Activated CD8-positive, alpha-beta memory T cell treated with anti-CD3 and anti-CD28 coated beads, Interleukin-2, amount 50 U/mL, for 4 hours (primary cell): ENCODE measurements around the gene SGSH.
A peak's percentile ranks its signal among the peaks of the same experiment; 100 is the strongest.

Experiments used
- DNase-seq: peaks from one replicate; pipeline ENCODE4 v3.0.0-alpha.2; 2020

Gene SGSH

GRCh38 chr17:80223838-80224497 is 3.8 kb upstream of the SGSH start:
- DNase-seq, result no peak

DNA sequence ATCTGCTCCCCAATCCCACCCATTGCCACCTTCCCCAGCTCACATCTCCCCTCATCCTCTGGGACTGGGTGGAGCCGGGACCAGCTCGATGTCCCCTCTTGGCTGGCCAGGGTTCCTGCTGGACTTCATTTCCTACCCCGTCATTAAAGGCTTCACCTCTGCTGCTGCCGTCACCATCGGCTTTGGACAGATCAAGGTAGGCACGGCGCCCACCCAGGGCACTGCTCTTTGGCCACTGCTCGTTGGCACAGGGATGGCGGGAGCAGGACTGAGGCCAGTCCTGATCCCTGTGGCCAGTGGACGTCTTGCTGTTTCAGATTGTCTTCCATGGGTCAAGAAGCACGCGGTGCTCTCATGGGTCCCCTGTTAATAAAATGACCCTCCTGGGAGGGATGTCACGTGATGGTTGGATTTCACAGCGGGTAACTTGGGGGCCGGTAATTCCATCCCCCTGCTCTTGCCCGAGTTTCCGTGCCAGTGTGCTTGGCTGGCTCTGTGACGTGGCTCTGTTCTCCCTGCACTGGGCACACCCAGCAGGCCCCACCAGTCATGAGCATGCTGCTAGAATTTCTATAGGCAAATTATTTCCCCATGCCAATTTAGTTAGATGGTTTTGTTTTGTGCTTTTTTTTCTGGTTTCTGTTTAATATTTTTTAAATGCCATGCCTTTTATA is 3.1 kb upstream of the SGSH start:
- DNase-seq, result no peak

- no peak for DNase-seq
These were observed 2.4 kb upstream of the SGSH start for GRCh38 chr17:80222376-80223141.

- DNase-seq, result no peak
These were observed 1.4 kb upstream of the SGSH start for GRCh38 chr17:80221351-80222105.

GRCh38 chr17:80220736-80221215 is 643 bp upstream of the SGSH start:
- peak; percentile 30 for DNase-seq

DNA sequence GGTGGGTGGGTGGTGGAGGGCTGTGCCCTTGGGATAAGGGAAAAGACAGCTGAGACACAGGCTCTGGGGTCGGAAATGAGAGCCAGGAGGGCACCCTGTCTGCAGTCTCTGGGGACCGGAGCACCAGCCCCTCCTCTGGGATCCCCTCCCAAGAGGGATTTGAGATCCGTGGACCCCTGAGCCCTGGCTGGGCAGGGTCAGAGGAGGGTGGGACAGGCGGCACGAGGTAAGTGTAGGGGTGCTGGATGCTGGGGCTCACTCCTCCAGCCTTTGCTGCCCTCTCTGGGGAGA is 425 bp downstream of the SGSH start:
- no peak for DNase-seq

GRCh38 chr17:80219013-80219762 is 945 bp downstream of the SGSH start:
- DNase-seq, result peak; percentile 95

- no peak for DNase-seq
These were observed 1.7 kb downstream of the SGSH start for GRCh38 chr17:80218391-80218790.

DNA sequence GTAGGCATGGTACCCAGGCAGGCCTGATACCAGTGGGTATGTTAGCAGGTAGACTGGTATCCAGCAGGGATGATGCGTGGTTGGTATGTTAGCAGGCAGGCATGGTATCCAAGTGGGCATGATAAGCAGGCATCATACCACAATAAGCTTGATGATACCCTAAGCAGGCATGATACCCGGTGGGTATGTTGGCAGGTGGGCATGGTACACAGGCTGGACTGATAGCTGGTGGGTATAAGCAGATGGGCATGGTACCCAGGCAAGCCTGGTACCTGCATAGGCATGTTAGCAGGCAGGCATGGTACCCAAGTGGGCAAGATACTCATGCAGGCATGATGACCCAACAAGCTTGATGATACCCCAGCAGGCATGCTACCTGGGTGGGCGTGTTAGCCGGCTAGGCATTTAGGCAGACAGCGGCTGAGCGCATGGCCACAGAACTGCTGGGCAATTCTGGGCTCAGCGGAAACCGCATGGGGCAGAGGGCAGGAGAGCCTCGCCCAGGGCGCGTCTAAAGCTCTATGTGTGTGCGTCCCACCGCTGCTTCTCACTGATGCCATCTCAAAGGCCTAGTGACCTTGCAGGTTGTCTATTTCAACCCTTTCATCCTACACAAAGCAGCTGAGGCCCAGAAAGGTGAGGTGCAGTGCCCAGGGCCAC is 2.3 kb downstream of the SGSH start:
- no peak for DNase-seq

- DNase-seq, result no peak
These were observed 3.4 kb downstream of the SGSH start for GRCh38 chr17:80216473-80217456.

GRCh38 chr17:80214878-80215210 is 5.3 kb downstream of the SGSH start:
- DNase-seq, result no peak

DNA sequence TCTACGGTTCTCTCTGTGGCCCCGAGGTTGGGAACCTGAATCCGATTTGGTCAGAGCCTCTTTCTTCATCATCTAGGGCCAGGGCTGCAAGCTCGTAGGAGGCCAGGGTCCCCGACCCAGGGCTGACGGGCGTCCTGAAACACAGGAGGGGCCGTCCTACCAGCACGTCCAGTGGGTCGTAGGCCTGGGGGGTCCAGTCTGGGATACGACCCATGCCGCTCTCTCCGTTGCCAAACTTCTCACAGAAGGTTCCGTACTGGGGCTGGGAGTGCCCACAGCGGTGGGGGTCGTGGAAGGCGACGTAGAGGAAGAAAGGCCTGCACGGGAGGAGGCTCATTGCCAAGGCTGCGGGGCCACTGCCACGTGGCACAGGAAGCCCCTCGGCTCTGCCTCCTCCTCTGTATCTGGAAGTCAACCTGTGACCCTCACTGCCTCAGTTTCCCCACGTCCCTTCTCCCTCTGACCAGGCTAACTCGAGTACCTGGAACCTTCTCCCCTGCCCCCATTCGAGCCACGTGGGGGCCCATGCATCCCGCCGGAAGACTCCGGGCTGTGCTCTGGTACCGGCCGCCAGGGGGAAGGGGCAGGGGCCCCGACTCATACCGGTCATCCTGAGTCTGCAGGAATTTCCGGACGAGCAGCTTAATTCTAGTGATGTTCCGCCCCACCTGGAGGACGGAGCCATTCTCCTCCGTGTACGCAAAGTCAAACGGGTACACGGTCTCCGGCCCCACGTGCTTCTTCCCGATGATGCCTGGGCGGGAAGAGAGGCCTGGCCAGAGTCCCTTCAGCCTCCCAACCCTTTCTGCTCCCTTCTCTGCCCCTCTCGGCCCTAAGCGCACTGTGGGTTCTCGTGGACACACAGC is 5.9 kb downstream of the SGSH start:
- no peak for DNase-seq

DNA sequence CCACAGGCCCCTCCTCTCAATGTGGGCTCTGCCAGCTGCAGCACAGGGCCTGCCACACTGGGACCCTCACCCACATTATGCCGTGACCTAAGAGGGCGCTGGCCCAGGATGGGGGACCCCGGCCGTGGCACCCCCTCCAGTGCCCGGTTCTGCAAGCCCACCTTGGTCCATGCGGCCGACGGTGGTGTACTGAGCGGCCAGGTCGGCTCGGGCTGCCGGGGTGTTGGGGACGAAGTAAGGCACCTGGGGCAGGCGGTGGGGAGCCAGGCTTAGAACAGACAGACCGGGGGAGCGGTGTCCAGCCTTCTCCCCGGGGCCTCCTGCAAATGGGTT is 6.5 kb downstream of the SGSH start:
- DNase-seq, result no peak

DNA sequence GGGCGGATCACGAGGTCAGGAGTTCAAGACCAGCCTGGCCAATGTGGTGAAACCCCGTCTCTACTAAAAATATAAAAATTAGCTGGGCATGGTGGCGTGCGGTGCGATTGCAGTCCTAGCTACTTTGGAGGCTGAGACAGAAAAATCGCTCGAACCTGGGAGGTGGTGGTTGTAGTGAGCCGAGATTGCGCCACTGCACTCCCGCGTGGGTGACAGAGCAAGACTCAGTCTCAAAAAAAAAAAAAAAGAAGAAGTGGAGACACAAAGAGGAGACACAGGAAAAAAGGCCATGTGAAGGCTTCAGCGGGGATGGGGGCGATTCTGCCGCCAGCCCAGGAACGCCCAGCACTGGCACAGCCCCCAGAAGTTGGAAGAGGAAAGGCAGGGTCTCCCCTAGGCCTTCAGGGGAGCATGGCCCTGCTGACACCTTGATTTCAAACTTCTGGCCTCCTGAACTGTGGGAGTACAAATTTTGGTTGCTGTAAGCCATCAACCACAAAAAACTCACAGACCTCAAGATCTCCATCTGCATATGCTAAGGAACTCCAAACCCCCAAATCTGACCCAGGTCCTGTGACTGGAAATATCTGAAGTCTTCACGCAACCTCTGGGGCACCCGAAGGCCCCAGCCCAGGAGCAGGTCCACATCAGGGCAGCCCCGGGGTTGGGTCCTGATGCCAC is 7.0 kb downstream of the SGSH start:
- no peak for DNase-seq

DNA sequence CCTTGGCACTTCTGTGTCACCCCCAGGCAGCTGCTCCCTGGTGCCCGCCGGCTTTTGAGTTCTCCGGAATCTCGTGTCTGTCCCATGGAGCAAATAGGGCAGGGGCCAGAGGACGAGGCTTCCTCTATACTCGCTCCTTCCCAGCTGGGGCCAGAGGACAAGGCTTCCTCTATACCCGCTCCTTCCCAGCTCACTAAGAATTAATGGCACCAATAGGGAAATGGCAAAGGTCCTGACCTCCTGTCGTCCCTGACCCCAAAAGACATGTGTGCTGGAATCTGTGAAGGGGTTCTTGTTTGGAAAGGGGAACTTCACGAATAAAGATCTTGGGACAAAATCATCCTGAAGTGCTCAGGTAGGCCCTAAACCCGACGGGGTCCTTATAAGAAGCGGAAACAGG is 7.6 kb downstream of the SGSH start:
- no peak for DNase-seq

DNA sequence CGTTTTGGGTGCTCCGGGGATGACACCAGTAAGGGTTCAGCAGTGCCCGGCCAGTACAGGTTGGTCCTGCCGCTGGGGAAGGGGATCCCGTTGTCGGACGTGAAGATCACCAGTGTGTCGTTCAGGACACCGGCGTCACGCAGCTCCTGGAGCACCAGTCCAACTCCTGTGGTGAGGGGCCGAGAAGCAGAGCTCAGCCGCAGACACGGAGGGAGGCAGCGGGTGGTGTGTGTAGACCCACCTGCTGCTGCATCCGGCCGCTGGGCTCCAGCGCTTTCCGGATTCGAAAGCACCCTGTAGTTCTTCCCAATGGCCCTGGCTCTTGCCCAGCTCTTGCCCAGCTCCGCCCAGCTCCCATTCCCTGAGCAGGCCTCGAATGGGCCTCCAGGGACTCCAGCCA is 8.0 kb downstream of the SGSH start:
- DNase-seq, result no peak

DNA sequence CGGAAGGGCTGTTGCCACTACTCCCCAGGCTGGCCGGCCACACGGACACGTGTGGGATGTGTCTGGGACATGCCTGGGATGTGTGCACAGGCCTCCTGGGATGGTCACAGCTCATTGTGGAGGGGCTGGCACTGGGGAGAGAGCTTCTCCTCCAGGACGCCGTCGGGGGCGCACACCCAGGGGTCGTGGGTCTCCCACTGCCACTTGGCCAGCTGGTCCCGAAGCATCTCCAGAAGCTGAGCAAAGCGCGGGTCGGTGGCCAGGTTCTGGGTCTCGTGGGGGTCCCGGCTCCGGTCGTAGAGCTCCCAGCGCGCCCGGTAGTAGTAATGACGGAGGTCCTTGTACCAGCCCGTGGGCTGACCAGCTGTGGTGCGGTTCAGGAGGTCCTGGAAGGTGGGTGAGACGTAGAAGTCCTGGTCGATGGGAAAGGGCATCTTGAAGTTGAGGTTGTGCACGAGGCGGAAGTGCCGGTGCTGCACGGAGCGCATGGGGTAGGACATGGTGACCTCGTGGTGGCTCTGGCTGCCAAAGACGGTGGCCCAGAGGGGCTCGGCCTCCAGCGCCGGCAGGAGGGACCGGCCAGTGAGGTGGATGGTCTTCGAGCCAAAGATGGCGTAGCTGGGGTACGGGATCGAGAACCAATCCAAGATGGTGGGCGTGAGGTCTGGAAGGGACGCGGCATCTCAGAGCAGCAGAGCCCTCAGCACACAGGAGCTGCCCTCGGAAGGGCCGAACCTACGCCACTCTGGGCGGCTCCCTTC is 9.6 kb downstream of the SGSH start:
- no peak for DNase-seq

DNA sequence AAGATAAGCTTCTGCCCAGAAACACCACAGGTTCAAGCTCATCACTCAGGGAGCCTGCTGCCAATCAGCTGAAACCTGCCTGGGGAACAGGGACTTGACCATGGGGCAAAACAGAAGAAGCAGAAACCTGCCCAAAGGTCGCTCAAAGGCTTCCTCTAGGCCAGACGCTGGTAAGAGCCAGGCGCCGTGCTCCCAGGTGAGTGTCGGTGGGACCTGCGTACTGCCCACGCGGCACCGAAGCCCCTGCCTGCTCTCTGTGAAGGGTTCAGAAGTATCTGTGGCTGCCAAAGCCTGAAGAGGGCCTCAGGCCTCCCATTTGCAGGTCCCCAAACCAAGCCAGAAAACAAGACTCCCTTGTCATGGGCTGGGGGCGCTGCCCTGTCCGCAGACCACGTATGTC is 10.4 kb downstream of the SGSH start:
- no peak for DNase-seq

DNA sequence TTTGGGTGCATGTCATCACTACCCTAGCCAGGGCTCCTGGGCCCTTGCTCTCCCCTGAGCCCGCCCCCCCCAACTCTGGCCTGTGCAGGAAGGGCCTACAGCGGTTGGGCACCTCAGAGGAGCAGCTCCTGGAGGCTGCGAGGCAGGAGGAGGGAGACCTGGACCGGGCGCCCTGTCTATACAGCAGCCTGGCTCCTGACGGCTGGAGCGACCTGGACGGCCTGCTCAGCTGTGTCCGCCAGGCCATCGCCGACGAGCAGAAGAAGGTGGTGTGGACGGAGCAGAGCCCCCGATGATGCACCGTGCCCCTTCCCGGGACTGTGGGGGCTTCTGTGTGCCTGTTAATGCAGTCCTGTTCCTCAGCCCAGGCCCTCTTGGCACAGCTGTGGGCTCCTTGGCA is 12.1 kb downstream of the SGSH start:
- DNase-seq, result no peak
